ENCODE data around the gene HNRNPA2B1. TPM values are rescaled to one million over a fixed set of nuclear protein-coding genes. Genes with fewer than 3 reads are reported as not detected.

Gene HNRNPA2B1
- total RNA-seq, 6 donors from 2014 or later: 192 to 416 (median 314) TPM

DNA sequence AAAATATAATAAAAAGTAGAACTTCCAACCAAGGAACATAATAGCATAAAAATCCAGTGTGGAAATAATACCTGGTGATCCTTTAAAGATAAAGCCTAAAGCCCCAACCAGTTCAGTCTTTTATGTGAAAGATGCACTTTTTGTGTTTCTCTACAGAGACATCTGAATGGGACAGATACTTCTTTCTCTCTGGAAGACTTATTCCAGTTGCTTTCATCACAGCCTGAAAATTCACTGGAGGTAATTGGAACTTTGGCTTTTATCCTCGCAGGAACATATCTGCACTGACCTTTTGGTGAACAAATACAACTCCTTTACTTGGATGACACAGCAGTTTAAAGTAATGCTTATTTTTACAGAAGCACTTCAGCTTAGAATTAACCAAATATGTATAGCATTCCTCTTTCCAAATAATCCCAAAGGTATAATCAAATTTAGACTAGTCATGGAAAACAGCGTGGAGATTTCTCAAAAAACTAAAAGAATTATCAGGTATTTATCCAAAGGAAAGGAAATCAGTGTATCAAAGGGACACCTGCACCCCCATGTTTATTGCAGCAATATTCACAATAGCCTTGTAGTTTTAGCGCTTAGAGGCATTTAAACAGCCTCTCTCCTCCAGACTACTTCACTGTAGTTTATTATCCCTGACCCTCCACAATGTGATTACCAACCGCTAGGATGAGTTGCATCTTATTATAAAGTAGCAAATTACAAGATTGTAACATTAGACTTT is 16.8 kb downstream of the HNRNPA2B1 start:
- no peaks in the 10 kb centered on the region for H3K9me3 ChIP-seq
- peaks cover 0 to 42% (median 6%) of the 10 kb centered on the region in 4 donors for H3K4me1 ChIP-seq
- H3K27me3 ChIP-seq: no peaks in the 10 kb centered on the region
- no peak overlapping the region for H3K27ac ChIP-seq
- peaks cover under 1 to 38% (median 8%) of the 10 kb centered on the region in 4 donors for H3K36me3 ChIP-seq
- no peak overlapping the region for H3K4me3 ChIP-seq
- ATAC-seq (ENCODE audit: low FRiP score in 2 of 2) (no peak), DNase-seq (no peak)
- WGBS, 2 donors: 85 to 86% methylated on average over 4 of the region's 4 CpGs
- no peak for TF ChIP-seq POLR2A (IDR thresholded peaks at IDR 0.05)

DNA sequence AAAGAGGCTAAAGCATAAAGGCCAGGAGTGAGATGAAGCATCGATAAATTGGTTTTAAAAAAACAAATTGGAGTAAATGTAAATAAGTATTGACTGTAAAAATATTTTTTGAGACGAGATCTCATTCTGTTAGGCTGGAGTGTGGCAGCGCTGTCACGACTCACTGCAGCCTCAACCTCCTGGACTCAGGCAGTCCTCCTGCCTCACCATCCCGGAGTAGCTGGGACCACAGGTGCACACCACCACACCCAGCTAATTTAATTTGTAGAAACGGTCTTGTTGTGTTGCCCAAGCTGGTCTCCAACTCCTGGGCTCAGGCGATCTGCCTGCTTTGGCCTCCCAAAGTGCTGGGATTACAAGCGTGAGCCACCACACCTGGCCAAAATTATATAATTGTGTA is 17.8 kb downstream of the HNRNPA2B1 start:
- Histone ChIP-seq H3K4me1 (peaks cover 0 to 42% (median 6%) of the 10 kb centered on the region in 4 donors), H3K27ac (no peak overlapping the region), H3K27me3 (no peaks in the 10 kb centered on the region), H3K36me3 (peaks cover 0 to 27% (median 1%) of the 10 kb centered on the region in 4 donors), H3K4me3 (no peak overlapping the region), H3K9me3 (no peaks in the 10 kb centered on the region)
- ATAC-seq (ENCODE audit: low FRiP score in 2 of 2) (no peak), DNase-seq (no peak)
- peak in 1 of 4 donors; percentile 23 for TF ChIP-seq POLR2A (IDR thresholded peaks at IDR 0.05)
- no peak for TF ChIP-seq CTCF (IDR thresholded peaks at IDR 0.05)
- 81 to 86% methylated on average over 8 of the region's 8 CpGs for WGBS, 2 donors

DNA sequence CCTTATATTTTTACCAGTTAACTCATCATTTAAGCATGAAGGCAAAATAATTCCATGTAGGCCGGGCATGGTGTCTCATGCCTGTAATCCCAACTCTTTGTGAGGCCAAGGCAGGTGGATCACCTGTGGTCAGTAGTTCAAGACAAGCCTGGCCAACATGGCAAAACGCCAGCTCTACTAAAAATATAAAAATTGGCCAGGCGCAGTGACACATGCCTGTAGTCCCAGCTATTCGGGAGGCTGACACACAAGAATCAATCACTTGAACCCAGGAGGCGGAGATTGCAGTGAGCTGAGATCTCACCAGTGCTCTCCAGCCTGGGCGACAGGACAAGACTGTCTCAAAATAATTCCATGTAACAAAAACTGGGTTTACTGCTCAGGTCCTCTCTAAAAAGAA is 18.3 kb downstream of the HNRNPA2B1 start:
- Histone ChIP-seq H3K4me3 (no peak overlapping the region), H3K36me3 (peaks cover 0 to 23% (median 1%) of the 10 kb centered on the region in 4 donors), H3K27ac (no peak overlapping the region), H3K27me3 (no peaks in the 10 kb centered on the region), H3K4me1 (peaks cover 0 to 42% (median 6%) of the 10 kb centered on the region in 4 donors), H3K9me3 (no peaks in the 10 kb centered on the region)
- TF ChIP-seq POLR2A (IDR thresholded peaks at IDR 0.05): no peak
- TF ChIP-seq CTCF (IDR thresholded peaks at IDR 0.05): no peak
- no peak for TF ChIP-seq EP300 (IDR thresholded peaks at IDR 0.05)
- no peak for TF ChIP-seq POLR2AphosphoS5 (IDR thresholded peaks at IDR 0.05)
- no peak for ATAC-seq (ENCODE audit: low FRiP score in 2 of 2)
- DNase-seq: no peak
- 60 to 62% methylated on average over 6 of the region's 6 CpGs for WGBS, 2 donors

DNA sequence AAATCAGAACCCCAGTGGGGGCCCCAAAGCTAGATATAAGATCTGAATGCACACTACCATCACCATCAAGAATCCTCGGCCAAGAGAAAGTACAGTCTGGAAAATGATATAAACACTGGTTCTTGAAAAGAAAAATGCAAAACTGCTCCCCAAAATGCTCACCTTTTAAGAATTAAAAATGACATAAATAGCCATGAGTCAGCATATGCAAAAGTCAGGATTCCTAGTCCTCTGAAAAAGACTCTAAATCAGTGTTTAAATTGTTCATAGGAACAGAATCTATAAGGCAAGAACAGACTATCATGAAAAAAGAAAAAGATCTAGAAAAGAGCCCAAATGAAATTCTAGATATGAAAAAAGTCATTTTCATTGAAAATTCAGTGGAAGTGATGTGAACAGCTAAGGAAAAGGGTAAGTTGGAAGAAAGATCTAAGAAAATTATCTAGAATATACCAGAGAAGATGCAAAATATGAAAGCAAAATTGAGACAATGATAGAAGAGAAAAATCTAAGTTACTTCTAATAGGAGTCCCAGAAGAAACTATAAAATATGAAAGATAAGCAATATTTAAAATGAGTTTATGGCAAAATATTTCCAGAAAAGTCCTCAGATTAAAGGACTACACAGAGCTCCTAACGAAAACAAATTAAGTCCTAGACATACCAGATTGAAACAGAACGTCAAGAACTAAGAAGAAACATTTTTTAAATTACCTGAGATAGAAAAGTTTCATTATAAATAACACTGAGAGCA is 18.9 kb downstream of the HNRNPA2B1 start:
- Histone ChIP-seq H3K4me1 (peaks cover 0 to 42% (median 6%) of the 10 kb centered on the region in 4 donors), H3K27ac (peak overlapping the region in 1 of 4 donors; percentile 6), H3K4me3 (no peak overlapping the region), H3K36me3 (peaks cover 0 to 17% (median 1%) of the 10 kb centered on the region in 4 donors), H3K27me3 (no peaks in the 10 kb centered on the region), H3K9me3 (no peaks in the 10 kb centered on the region)
- no peak for ATAC-seq (ENCODE audit: low FRiP score in 2 of 2)
- 66 to 68% methylated on average over 3 of the region's 3 CpGs for WGBS, 2 donors
- no peak for DNase-seq
- TF ChIP-seq POLR2AphosphoS5 (IDR thresholded peaks at IDR 0.05) (no peak), CTCF (IDR thresholded peaks at IDR 0.05) (no peak), EP300 (IDR thresholded peaks at IDR 0.05) (no peak), POLR2A (IDR thresholded peaks at IDR 0.05) (no peak)

DNA sequence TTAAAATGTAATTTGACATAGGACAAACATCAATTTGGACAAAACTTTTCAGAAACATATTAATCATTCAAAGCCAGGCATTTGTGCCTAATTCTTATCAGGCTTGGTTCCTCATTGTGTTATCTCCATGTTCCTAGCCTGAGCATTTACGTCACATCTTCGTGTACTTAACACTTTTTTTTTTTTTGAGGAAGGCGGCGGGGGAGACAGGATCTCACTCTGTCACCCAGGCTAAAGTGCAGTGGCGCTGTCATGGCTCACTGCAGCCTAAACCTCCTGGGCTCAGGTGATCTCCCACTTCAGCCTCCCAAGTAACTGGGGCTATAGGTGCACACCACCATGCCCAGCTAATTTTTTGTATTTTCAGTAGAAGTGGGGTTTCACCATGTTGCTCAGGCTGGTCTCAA is 19.8 kb downstream of the HNRNPA2B1 start:
- 29 to 39% methylated on average over 5 of the region's 5 CpGs for WGBS, 2 donors

More for the DNA sequence above, 19.8 kb downstream of the HNRNPA2B1 start:
- DNase-seq: no peak
- Histone ChIP-seq H3K27ac (peak overlapping the region in 1 of 4 donors; percentile 6), H3K9me3 (no peaks in the 10 kb centered on the region), H3K27me3 (no peaks in the 10 kb centered on the region), H3K4me1 (peaks cover 0 to 42% (median 6%) of the 10 kb centered on the region in 4 donors), H3K4me3 (no peak overlapping the region), H3K36me3 (peaks cover 0 to 14% (median 1%) of the 10 kb centered on the region in 4 donors)
- no peak for TF ChIP-seq POLR2A (IDR thresholded peaks at IDR 0.05)
- no peak for TF ChIP-seq EP300 (IDR thresholded peaks at IDR 0.05)
- TF ChIP-seq CTCF (IDR thresholded peaks at IDR 0.05): no peak
- no peak for TF ChIP-seq POLR2AphosphoS5 (IDR thresholded peaks at IDR 0.05)
- ATAC-seq (ENCODE audit: low FRiP score in 2 of 2): peak in 1 of 2 donors; percentile 75

Data from upper lobe of left lung (tissue), 6 donors.